AML-193 (cell line): ENCODE data around the gene SLC24A3.

Source experiments
- DNase-seq, 2 experiments: peaks; one replicate each; lab custom pipeline; 2025; lab: John Stamatoyannopoulos, UW

The SLC24A3 gene

DNA sequence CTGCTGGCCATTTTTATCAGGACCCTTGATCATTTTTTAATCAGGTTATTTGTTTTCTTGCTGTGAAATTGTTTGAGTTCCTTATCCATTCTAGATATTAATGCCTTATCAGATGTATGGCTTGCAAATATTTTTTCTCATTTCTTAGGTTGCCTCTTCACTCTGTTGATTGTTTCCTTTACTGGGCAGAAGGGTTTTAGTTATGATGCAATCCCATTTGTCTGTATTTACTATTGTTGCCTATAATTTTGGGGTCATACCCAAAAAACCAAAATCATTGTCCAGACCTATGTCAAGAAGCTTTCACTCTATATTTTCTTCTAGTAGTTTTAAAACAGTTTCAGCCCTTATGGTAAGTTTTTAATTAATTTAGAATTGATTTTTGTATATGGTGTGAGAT lies 172.5 kb downstream of the SLC24A3 start:
- no peak for DNase-seq

DNA sequence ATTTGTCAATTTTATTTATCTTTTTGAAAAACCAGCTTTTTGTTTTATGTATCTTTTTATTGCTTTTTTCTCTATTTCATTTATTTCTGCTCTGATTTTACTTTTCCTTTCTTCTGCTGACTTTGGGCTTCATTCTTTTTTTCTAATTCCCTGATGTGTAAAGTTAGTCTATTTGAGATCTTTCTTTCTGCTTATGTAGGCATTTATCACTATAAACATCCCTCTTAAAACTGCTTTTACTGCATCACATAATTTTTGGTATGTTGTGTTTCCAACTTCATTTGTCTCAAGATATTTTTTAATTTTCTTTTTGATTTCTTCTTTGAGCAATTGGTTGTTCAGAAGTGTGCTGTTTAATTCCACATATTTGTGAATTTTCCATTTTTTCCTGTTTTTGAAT lies 174.8 kb downstream of the SLC24A3 start:
- DNase-seq: no peak

DNA sequence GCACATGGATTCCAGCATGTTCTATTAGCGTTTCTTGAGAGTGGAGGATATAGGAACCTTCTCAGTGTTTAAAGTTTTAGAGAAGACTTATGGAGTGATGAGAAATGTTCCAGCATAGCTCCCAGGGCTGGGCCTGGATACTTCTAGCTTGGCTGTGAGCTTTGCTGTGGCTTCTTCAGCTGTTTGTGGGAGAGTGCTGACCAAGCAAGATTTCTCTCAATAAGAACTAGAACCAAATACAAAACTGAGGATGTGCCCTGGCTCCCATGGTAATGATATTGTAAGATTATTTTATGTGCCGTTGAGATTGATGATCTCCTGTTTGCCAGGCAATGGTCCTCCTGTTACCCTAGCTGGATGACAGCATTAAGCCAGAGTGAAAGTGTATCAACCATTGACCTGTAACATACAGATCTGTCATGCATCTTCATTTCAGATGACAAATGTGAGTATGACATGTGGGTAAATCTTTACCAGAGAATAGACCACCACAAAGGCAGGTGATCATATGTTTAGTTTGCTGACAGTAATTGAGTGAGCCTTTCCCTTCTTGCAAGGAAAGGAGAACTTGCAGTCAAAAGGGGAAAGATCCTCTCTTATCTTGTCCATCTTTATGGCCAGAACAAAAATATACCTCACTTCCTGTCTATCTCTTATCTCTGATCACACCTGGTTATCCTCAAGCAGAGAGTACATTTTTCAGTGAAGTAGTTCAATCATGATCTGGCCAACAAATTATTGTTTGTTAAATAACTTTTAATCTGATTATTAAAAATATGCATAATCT lies 180.1 kb downstream of the SLC24A3 start:
- DNase-seq: no peak

DNA sequence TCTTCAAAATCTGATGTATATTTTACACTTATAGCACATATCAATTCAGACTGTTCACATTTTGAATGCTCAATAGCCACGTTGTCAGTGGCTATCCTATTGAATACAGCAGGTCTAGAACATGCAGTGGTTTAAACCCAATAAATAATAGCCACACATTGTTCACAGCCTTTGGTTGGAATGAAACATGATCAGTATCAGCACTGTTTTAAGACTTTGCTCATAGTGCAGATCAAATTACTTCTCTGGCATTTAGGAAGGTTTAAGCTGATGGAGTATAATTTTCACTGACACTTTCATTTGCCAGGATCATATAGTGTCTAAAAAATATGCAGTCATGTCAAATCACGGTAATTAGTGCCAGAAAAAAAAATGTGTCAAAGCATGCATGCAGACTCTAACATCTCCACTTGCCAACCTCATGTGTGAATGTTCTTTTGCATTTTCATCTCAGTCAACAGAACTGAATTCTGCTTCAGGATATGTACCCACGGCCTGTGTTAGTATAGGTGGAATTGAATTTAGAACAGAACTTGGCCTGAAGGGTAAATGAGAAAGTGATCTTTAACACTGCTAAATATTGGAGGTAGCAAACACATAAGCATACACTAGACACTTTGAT lies 184.1 kb downstream of the SLC24A3 start:
- DNase-seq: no peak

DNA sequence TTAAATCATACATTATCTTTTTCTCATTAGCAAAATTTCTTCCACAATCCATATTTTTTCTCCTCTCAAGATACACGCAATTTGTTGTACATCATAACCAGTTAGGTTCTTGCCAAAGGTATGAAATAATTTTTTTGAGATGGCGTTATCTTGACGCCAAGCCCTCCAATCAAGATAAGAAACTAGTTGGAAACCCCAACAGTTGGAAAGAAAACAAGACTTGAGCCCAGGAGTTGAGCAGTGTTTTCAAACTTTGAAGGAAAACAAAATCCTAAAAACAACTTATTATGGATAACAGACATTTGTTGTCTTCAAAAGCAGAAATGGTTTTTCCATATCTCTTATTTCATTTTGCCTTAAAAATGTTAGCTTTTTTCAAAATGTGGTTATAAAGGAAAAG lies 184.8 kb downstream of the SLC24A3 start:
- no peak for DNase-seq

DNA sequence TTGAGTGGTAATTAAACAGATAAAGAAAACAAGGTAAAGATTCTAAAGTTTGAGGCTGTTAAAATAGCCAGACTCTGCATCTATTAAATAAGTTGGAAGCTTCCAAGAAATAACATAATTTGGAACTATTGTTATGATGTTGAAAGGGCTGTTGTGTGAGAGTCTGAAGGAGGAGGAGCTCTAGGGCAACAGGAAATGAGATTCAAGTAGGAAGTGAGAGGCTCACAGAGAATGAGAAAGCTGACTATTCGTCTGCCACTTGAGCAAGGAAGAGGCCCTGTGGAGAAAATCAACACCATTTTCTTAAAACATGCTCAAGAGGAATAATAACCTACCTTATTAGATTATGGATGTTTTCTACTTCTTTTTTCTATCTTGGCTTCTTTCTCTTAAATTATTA lies 185.2 kb downstream of the SLC24A3 start:
- DNase-seq: no peak

DNA sequence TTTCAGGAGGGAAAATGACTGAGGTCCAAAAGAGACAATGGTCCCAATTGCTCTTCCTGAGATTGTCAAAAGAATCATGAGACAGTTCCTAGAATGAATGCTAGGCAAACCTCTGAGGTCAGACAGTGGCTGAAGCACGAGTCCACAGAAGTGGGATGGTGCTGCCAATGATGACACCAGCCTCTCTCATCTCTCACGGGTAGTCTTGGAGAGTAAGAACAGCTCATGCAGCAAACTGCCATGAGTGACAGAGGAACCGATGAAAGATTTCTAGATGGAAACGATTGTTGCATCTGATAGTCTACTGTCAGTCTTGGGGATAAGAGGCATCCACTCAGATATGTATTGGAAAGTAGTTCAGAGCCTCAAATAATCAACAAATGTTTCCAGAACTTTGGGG lies 188.7 kb downstream of the SLC24A3 start:
- no peak for DNase-seq

DNA sequence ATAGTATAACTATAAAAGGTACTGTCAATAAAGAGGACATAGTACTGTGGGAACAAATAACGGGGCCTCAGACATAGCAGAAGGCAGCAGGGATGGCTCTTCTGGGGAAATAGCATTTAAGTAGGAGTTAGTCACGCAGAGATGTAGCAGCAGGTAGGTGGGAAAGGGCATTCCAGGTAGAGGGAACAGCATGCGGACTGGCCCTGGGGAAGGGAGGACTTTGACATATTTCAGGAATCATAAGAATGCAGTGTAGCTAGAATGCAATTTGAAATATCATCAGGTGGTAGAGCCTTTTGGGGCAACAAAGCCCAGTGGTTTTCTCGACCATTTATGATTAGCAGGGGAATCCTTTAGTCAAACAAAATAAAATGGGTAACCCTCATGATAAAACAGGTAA lies 191.1 kb downstream of the SLC24A3 start:
- DNase-seq: no peak

DNA sequence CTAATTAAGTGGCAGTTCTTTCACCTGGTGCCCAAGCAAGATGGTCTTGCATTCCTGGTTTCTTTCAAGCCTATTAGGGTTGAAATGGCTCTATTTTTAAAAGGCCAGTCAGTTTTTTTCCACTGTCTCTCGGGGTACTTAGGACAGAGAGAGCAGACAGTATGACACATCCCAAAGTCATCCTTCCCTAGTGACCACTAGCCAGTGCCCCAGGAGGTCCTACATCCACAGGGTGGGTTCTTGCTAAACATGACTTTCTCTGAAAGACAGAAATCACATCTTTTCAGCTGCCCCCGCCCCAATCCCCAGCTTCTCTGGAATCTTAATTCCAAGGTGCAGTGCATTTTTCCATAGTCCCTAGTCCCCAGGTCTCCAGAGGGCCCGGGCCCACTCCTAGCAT lies 192.4 kb downstream of the SLC24A3 start:
- no peak for DNase-seq

DNA sequence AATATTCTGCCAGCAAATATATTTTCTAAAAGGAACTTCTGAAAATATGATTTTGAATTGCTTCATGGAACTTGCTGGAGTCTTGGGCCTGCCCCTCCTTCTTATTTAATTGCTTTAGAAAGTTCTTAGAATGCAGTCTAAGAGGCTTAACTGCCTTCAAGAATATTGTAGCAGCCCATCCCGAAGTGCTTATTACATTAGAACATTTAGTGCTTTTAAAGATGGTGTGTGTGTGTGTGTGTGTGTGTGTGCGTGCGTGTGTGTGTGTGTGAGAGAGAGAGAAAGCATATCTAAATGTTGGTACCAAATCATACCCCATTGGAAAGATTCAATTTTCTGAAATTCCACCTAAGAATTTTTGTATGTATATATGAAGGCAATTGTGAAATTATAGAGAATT lies 193.5 kb downstream of the SLC24A3 start:
- no peak for DNase-seq

DNA sequence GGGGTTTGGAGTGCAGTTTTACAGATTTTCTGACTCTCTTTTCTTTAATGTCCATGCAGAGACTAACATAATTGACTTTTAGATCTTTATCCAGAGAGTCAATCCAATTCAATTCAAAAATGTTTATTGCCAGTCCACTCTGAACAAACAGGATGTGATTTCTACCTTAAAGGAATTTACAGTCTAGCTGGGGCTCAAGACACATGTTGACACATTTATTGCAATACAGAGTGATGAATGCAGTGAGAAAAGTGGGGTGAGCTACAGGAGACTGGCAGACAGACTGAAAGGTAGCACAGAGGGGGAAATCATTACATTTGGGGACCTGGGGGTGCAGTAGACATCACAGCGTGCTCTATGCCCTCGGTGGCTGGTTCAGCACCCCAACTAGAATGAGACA lies 193.9 kb downstream of the SLC24A3 start:
- DNase-seq: no peak

DNA sequence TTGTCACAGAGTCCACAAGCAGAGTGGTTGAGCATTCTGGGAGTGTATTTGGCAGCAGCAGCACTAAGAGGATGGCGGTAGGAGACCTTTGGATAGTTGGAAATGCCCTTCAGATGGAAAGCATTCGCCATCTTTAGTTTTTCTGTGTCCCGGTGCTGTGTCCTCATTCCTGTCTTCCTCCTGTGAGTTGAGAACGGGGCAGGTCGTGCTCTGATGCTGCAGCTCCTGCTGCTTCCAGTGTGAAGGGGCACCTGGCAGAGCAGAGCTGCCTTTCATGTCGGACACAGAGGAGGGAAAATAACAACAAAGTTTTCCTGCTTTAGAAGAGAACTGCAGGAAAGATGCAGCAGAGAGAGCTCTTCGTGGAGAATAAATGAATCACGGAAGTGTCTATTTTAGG lies 194.8 kb downstream of the SLC24A3 start:
- no peak for DNase-seq

DNA sequence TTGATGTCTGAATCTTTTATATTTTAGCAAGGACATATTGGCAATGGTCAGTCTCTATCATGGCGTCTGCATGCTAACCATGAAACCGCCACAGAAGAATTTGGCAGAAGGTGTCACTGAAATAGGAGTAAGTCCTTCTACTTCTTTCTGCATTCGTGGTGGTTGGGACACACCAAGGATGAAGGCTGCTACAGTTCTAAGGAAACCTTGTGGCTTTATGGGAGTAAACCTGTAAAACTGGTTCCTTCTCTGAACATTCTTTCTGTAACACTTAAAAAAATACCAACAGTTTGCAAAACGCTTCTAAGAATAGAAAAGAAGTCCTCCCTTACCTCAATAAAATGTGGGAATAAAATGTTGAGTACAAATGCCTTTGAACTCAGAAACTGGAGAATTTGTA lies 195.3 kb downstream of the SLC24A3 start:
- no peak for DNase-seq

DNA sequence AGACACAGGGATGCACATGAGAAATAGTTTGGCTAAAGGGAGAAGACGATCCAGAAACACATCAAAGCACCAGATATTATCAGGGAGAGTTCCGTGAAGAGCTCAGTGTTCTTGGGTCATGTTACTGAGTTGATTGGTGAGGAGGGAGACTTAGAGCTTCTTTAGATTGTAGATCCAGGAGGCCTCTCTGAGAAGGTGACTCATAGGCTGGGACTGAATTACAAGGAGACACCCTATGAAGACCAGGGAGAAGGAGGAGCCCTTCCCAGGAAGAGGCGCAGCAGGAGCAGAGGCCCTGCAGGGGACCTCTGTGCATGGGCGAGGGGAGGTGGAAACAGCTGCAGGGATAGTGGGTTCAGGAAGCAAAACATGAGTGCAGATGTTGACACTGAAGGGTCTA lies 196.5 kb downstream of the SLC24A3 start:
- DNase-seq: no peak

DNA sequence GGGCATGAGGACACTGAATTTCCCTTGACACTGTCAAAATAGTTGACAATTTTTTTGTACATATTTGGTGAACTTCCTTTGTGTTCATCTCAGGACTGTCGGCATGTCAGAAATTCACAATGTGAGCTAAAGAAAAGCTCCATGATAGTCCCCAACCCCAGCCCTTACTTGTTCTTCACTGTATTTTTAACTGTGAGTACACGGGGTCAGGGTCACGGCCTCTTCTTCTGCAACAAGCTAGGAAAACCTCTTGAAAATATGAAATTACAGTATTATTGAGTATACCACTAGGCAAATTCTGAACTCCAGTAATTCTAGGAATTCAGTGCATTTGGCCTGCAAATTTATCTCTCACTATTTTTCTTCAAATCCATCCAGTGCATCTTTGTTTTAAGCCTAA lies 199.4 kb downstream of the SLC24A3 start:
- DNase-seq: no peak

DNA sequence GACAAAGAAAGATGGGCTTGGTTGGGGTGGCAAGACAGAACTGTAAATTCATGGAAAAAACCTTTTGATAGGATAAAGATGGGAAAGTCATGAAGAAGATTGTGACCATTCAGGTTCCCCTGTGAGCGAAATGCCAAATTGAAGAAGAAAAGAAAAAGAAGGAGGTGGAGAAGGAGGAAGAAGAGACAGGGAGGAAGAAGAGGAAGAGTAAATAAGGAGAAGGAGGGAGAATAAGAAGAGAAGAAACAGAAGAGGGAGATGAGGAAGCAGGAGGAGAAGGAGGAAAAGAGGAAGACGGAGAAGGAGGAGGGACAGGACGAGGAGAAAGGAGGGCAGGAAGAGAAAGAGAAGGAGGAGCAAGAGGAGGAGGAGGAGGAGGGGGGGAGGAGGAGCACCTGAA lies 199.8 kb downstream of the SLC24A3 start:
- no peak for DNase-seq

DNA sequence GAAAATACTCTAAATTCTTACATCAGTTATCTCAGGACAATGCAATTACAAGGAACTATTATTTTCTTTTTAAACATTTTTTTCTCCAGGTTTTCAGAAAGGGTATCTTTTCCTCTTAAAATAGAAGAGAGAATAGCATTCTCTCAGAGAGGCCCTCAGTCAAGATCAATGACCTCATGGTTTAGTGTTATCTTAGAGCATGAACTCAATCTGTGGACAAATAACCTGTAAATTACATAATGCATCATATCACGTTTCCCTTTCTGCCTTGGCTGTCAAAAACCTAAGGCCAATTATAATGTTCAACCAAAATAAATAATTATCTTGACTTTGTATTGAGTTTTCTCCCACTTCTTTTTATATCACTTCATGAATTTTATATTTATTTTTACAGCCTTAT lies 202.2 kb downstream of the SLC24A3 start:
- no peak for DNase-seq

DNA sequence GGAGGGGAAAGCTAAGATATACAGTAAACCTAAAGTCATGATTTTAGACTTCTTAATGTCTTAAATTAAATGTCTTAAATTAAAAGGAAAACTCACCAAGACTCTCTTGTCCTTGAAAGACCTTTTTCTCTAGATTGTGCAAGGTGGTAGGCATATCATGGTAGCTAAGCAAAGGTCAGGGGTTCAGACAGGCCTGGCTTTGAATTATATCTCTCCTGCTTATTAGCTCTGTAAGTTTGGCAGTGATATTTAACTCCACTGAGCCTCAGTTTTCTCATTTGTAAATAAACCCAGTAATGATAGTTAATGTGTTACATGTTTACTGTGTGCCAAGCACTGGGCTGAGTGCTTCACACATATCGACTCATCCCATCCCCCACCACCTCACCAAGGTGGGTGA lies 203.3 kb downstream of the SLC24A3 start:
- no peak for DNase-seq

DNA sequence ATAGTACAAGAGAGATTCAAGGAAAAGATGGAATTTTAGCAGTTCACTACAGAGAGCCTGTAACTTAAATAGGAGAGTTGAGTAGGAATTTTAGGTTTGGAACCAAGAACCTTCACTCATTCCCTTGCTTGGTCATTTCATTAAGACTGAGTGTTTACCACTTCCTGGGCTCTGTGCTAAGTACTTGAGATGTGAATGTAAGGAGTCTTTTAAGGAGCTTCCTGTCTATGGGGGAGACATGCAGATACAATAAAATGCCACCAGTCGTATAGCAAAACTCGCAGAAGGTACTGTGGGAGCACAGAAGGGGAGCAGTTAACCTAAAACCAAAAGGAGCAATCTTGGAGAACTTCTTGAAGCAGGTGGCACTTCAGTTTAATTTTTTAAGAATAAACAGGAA lies 204.2 kb downstream of the SLC24A3 start:
- DNase-seq: no peak

DNA sequence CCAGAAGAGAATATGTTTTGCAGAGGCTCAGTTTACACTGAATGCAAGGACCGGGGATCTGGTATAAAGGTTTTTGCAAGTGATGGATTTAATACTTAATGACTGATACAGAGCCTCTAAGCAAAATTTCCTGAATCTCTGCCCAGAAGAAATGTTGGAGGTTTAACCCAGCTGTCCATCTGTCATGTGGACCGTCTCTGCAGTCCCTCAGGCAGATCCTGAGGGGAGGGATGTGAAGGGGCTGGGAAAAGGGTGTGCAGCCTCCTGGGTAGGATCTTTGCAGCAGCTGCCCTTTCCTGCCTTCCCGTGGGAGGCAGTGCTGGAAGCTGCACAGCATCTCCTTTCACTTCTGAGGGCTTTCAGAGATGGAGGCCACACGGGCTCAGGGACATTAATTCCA lies 207.0 kb downstream of the SLC24A3 start:
- DNase-seq: no peak

DNA sequence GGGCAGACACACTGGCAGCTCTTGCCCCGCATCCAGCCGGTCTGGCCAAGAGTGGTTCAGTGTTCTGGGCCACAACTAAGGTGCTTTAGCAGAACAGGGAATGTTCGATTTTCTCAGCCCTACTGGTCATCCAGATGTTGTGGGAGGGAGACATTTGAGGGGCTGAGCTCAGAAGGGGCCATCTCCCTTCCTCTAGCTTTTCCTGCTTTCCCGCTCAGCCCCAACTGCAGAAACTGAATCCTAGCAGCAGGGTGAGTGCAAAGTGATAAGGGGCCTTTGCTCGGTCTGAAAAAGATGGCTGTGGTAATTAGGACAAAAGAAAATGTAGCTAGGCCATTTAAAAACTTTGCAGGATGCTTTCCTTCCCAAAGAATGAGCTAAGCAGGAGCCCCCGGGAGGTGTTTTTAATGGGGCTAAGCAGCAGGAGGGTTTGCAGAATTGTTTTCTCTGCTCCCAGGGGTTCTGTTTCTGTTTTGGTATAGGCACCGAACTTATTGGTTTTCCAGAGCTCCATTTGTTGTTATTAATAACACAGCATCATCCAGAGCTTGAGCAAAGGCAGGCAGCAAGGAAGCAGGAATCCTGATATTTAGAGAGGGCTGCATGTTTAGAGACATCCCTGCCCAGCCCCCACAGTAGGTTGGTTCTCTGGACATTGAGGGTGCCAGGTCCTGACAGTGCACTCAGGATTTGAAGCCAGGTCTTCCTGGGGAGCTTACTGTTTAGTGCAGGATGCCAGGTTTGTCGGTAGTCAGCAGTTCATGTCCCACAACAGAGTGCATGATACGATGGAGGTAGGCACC lies 210.9 kb downstream of the SLC24A3 start:
- DNase-seq: no peak

DNA sequence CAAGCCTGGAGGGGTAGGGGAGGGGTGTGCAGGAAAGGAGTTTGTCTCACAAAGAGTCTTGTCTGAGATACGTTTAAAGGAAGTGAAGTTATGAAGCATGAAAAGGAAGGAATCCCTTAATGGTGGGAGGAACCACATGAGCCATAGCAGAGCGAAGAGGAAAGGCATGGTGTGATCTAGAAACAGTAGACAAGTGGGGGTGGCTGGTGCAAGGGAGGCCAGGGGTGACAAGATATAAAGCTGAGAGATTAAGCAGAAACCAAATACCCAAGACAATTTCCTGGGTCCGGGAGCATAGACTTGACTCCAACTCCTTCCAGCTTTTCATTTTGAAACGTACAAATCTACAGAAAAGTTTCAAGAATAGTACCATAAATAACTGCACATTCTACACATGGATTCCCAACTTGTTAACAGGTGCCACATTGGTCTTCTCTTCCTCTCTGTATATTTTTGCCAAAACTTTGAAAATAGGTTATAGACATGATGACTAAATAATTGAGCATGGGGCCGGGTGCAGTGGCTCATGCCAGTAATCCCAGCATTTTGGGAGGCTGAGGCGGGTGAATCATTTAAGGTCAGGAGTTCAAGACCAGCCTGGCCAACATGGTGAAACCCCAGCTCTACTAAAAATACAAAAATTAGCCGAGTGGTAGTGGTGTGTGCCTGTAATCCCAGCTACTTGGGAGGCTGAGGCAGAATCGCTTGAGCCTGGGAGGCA lies 211.6 kb downstream of the SLC24A3 start:
- DNase-seq: no peak

DNA sequence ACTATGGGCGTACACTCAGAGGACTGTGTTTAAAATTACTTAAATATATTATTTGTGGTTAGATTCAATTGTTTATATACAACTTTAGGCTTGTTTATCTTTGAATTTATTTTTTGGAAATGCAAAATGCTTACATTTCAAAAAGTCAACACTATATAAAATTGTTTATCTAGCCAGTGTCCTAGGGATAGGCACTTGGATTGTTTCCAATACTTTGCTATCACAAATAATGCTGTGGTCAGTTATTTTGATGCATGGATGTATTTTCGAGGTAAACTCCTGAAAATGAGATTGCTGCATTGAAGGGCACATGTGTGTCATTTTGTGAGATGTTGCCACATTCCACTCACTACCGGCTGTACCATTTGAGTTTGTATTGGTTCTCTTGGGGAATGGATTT lies 213.9 kb downstream of the SLC24A3 start:
- no peak for DNase-seq
